ENCODE results near the gene GTF2IRD1.
"Not testable (repeated sequence)": the region's sequence is repeated elsewhere in the genome, so short reads cannot be mapped to it uniquely, and the experiment has no call there.

GTF2IRD1 gene

DNA sequence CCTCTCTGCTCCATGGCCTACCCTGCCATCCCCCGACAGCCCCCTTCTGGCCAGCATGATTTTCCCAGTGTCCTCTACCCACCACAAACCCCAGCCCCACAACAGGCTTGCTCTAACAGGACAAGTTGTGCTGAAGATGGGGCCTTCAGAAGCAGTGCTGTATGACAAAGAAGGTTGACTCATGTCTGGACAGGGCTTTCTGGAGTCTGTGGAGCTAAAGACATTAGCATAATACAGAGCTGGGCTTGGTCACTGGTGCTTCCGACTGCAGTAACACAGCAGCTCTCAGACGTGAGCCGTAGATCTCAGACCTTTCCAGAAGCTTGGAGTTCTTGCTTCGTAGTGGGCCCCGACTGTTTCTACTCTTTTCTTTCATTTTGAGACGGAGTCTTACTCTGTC lies 100.5 kb downstream of the GTF2IRD1 start:
- DNase-seq (ENCODE audit: low read depth in 1 of 2, low spot score in 1 of 2), result no peak

- DNase-seq (ENCODE audit: low read depth in 1 of 2, low spot score in 1 of 2), result no peak
These were observed 106.5 kb downstream of the GTF2IRD1 start for GRCh38 chr7:74560086-74560719.

GRCh38 chr7:74561898-74562613 lies 108.3 kb downstream of the GTF2IRD1 start:
- no peak for DNase-seq (ENCODE audit: low read depth in 1 of 2, low spot score in 1 of 2)

DNA sequence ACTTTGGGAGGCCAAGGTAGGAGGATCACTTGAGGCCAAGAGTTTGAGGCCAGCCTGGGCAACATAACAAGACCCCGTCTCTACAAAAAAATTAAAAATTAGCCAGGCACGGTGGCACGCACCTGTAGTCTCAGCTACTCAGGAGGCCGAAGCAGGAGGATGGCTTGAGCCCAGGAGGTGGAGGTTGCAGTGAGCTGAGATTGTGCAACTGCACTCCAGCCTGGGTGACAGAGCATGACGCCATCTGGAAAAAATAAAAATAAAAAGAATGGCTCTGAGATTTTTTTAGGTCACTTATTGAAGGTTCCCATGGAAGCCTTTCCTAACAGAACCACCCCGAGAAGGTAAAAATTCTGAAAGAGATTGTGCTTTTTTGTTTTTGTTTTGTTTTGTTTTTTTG lies 109.9 kb downstream of the GTF2IRD1 start:
- not testable (repeated sequence) for DNase-seq (ENCODE audit: low read depth in 1 of 2, low spot score in 1 of 2)

- DNase-seq (ENCODE audit: low read depth in 1 of 2, low spot score in 1 of 2), result no peak
These were observed 113.6 kb downstream of the GTF2IRD1 start for GRCh38 chr7:74567318-74567668.

DNA sequence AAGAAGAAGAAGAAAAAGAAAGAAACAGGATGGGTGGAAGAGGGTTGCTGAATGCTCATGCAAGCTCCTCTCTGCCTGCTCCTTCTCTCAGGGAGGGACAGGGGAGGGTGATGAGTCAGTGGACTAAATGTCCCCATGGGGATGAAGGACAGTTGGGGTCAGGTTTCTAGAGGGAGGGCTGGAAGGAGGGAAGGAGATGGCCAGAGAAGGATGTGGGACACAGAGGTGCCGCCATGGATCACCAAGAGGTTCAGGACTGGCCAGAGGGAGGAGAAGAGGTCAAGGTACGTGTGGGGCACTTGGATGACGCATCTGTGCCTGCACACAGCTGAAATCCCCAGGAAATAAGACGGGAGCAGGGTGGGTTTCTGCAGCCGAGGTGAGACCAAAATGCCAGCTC lies 115.0 kb downstream of the GTF2IRD1 start:
- DNase-seq (ENCODE audit: low read depth in 1 of 2, low spot score in 1 of 2), result no peak

DNA sequence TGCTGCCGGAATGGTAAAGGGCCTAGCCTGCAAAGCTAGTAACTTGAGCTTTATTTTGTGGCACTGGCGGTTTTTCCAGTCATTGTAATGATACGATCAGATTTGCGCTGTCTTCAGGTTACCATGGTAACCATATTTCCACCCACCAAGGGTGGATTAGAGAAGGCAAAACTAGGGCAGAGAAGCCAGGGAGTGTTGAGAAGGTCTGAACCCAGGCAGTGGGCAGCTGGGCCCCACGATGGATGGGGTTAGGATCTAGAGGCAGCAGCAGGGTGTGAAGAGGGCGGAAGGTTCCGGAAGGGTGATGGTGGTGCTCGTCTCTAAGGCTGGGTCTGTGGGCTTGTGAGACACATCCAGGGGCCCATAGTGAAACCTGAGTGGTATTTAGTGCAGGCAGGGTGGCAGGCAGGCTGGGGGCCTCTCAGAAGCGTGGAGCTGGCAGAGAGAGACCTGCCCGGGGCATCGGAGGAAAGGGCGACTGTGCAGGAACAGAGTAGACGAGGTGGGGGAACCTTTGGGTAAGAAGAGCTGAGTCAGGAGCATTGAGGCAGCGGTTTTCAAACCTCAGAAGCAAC lies 115.9 kb downstream of the GTF2IRD1 start:
- DNase-seq (ENCODE audit: low read depth in 1 of 2, low spot score in 1 of 2), result peak in 1 of 2 donors; percentile 4

DNA sequence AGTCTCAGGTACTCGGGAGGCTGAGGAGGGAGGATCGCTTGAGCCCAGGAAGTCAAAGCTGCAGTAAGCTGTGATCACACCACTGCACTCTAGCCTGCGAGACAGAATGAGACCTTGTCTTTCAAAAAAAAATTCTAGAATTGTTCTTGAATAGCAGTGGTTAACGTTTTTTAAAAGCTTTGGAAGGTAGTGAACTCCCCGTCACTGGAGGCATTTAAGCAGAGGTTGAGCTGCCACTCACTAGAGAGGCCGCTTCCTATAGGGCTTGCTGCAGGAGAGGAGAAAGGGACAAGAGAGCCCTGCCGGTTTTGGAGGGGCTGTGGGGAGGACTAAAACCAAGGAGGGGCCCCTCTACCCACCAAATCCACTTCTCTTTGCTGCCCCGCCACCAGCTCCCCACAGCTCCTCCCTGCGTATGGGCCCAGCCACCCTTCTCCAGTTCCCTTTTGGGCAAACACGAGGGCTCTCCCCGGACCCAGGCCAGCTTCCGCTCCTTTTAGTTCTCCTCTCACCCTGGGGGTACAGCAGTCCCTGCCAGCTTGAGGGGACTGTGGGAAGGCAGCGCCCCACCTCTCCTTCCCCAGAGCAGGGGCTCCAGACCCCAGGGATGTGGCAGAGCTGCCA lies 116.9 kb downstream of the GTF2IRD1 start:
- DNase-seq (ENCODE audit: low read depth in 1 of 2, low spot score in 1 of 2), result no peak

DNA sequence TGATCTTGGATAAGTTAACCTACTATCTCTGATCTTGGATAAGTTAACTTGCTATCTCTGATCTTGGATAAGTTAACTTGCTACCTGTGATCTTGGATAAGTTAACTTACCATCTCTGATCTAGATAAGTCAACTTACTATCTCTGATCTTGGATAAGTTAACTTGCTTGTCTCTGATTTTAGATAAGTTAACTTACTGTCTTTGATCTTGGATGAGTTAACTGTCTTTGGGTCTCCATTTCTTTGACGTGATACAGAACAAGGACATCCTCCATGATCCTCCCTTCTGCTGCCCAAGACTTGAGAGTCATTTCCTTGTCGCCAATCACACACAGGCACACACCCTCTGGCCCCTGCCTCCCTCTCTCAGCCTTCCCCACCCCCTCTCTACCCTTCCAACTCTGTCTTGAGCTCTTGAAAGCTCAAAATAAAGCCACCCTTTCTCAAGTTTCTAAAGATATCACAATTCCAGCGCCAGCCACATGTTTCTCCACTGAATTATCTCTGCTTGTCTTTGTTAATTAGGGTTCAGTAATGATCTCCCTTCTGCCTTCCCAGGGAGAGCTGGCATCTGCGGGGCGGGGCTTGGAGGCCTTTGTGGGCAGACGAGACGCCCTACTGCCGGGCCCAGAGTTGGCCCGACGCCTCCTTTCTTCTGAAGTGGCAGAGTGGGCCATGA lies 118.7 kb downstream of the GTF2IRD1 start:
- DNase-seq (ENCODE audit: low read depth in 1 of 2, low spot score in 1 of 2), result no peak

GRCh38 chr7:74573512-74573911 lies 119.8 kb downstream of the GTF2IRD1 start:
- no peak for DNase-seq (ENCODE audit: low read depth in 1 of 2, low spot score in 1 of 2)

DNA sequence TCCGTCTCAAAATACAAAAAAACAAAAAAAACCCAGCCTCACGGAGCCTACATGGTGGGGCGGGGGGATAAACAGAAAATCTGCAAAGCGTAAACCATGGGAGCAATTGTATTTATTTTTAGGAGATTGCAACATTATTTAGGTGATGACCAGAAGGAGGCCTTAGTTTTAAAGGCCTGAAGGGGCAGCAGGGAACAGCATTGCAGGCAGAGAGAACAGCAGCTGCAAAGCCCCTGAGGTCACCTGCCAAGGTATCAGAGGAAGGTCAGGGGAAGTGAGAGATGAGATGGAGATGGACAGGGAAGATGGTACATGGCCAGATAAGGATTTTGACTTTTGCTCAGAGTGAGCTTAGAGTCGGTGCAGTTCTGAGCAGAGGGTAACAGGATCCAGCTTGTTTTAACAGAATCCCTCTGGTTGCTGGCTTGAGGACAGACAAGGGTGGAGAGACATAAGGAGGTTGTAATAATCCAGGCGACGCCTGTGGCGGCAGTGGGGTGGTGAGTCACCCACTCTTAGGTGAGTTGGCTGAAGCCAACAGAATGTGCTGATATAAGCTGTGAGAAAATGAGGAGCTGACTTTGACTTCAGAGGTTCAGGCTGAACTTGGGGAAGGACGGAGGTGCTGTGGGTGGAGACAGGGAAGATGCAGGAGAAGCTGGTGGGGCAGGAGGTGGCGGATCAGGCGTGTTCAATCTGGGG lies 121.5 kb downstream of the GTF2IRD1 start:
- DNase-seq (ENCODE audit: low read depth in 1 of 2, low spot score in 1 of 2), result no peak

DNA sequence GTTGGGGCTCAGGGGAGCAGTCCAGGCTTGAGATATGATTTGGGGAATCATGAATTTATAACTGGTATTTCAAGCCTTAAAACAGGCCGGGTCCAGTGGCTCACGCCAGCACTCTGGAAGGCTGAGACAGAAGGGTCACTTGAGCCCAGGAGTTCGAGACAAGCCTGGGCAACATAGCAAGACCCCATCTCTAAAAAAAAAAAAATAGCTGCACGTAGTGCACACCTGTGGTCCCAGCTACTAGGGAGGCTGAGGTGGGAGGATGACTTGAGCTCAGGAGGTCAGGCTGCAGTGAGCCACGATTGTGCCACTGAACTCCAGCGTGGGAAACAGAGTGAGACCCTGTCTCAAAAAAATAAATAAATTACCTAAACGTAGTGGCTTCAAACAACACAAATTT lies 122.1 kb downstream of the GTF2IRD1 start:
- DNase-seq (ENCODE audit: low read depth in 1 of 2, low spot score in 1 of 2), result no peak

- DNase-seq (ENCODE audit: low read depth in 1 of 2, low spot score in 1 of 2), result no peak
These were observed 126.3 kb downstream of the GTF2IRD1 start for GRCh38 chr7:74579800-74580685.

GRCh38 chr7:74581916-74582440 lies 128.3 kb downstream of the GTF2IRD1 start:
- no peak for DNase-seq (ENCODE audit: low read depth in 1 of 2, low spot score in 1 of 2)

GRCh38 chr7:74582447-74583039 lies 128.8 kb downstream of the GTF2IRD1 start:
- no peak for DNase-seq (ENCODE audit: low read depth in 1 of 2, low spot score in 1 of 2)

DNA sequence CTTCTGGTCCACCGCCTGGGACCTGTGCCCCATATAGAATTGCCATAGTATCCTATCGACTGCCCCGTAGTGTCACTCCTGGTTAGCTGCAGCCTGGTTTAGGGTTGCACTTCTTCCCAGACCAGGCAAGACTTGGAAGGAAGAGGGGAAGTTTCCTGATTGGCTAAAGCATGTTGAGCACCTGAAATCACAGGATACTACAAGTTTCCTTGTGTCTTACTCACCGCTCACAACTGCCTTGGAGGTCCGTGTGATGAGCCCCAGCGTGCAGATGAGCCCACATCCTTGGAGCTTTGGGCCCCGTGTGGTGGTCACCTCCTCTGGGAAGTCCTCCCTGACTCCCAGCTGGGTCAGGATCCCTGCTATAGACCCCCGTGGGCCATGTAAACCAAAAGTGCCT lies 129.9 kb downstream of the GTF2IRD1 start:
- no peak for DNase-seq (ENCODE audit: low read depth in 1 of 2, low spot score in 1 of 2)

DNA sequence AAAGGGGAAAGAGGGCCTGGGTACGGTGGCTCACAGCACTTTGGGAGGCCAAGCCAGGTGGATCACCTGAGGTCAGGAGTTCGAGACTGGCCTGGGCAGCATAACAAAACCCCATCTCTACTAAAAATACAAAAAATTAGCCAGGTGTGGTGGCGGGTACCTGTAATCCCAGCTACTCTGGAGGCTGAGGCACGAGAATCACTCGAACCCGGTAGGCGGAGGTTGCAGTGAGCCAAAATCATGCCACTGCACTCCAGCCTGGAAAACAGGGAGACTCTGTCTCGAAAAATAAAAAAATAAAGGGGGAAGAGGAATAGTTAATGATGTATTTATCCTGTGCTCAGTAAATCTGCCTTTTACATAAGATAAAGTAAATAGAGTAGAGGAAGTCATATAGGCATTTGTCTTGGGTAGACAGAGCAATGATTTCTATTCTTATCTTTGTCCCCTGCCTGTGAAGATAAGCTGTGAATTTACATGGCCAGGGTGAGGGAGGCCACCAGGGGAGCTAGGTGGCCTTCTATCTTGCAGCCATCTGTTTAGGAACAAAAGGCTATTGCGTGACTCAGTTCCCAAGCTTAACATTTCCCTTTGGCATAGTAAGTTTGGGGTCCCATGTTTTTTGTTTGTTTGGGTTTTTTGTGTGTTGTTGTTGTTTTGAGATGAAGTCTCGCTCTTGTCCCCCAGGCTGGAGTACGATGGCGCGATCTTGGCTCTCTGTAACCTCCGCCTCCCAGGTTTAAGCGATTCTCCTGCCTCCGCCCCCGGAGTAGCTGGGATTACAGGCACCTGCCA lies 130.7 kb downstream of the GTF2IRD1 start:
- DNase-seq (ENCODE audit: low read depth in 1 of 2, low spot score in 1 of 2), result no peak

DNA sequence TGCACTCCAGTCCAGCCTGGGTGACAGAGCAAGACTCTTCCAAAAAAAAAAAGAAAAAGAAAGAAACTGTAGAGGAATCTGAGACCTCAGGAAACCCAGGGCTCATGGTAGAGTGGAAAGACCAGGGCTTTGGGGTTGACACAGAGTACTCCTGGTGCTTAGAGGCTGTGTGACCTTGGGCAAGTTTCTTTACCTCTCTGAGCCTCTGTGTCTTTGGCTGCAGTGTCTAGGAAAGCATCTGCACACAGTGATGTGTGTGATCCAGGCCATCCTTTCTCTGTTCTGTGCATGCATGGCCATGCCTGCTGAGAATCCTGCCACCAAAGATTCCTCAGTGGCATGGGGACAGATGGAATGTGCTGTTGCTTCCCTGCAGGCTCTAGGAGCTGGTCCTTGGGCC lies 132.1 kb downstream of the GTF2IRD1 start:
- DNase-seq (ENCODE audit: low read depth in 1 of 2, low spot score in 1 of 2), result no peak
